Esophagus (tissue), 2 donors: ENCODE results near the gene ZMYM4. TPM values are rescaled to one million over a fixed set of nuclear protein-coding genes. Genes with fewer than 3 reads are reported as not detected.

Source experiments
- H3K27ac ChIP-seq, 2 donors: one replicate each; pipeline ENCODE4 v1.5.1; 2013; ENCODE audit warnings: low read depth in 2 of 2, mild to moderate bottlenecking in 2 of 2, inconsistent platforms in 1 of 2, low read length in 1 of 2, moderate library complexity in 1 of 2
- H3K27me3 ChIP-seq, 2 donors: one replicate each; pipeline ENCODE4 v1.6.1; 2013; ENCODE audit warnings: low read length in 2 of 2, control low read depth in 1 of 2, mild to moderate bottlenecking in 1 of 2; ENCODE audit not compliant: insufficient read depth in 2 of 2, control insufficient read depth in 1 of 2
- H3K36me3 ChIP-seq, 2 donors: one replicate each; pipeline ENCODE4 v1.6.1; 2013; ENCODE audit warnings: low read length in 1 of 2; ENCODE audit not compliant: control insufficient read depth in 2 of 2, insufficient read depth in 2 of 2
- H3K4me1 ChIP-seq, 2 donors: one replicate each; pipeline ENCODE4 v1.6.1; 2013; ENCODE audit warnings: low read length in 1 of 2; ENCODE audit not compliant: control insufficient read depth in 2 of 2, insufficient read depth in 2 of 2
- H3K4me3 ChIP-seq, 2 donors: one replicate each; pipeline ENCODE4 v1.5.1; 2013; ENCODE audit warnings: low read length in 2 of 2, mild to moderate bottlenecking in 2 of 2, low read depth in 1 of 2, moderate library complexity in 1 of 2
- H3K9me3 ChIP-seq, 2 donors: one replicate each; pipeline ENCODE4 v1.6.1; 2013; ENCODE audit warnings: mild to moderate bottlenecking in 2 of 2, low read depth in 1 of 2, low read length in 1 of 2, moderate library complexity in 1 of 2; ENCODE audit not compliant: control insufficient read depth in 2 of 2, insufficient read depth in 1 of 2
- WGBS, 2 donors: extraction: QIAGEN DNeasy Blood & Tissue Kit; methylation state at CpG; one replicate each; pipeline ENCODE4 v1.1.7; 2013; 5-methylcytosine and 5-hydroxymethylcytosine counted together
- polyA plus RNA-seq, 2 donors: library from polyadenylated mRNA; stranded (reverse); fragments of 200-250 nt; gene quantifications; one replicate each; pipeline ENCODE4 v1.2.3, GENCODE V29; 2013
- donor health status: healthy with polysubstance abuse.
- donor health status: Bipolar disorder and iron deficiency.

The ZMYM4 gene
- polyA plus RNA-seq, 2 donors = 6.1 to 9.0 TPM

- H3K9me3 ChIP-seq = no peaks in the 10 kb centered on the region
- no peaks in the 10 kb centered on the region for H3K4me1 ChIP-seq
- no peak overlapping the region for H3K4me3 ChIP-seq
- 83 to 84% methylated on average over 9 of the region's 9 CpGs for WGBS, 2 donors
- no peaks in the 10 kb centered on the region for H3K27me3 ChIP-seq
- no peaks in the 10 kb centered on the region for H3K36me3 ChIP-seq
- H3K27ac ChIP-seq = no peak overlapping the region
Measured at GRCh38 chr1:35287807-35288640, 19.5 kb downstream of the ZMYM4 start.

- Histone ChIP-seq H3K4me3 (no peak overlapping the region), H3K9me3 (no peaks in the 10 kb centered on the region), H3K4me1 (no peaks in the 10 kb centered on the region), H3K27ac (no peak overlapping the region), H3K36me3 (no peaks in the 10 kb centered on the region), H3K27me3 (no peaks in the 10 kb centered on the region)
Measured at GRCh38 chr1:35288761-35289160, 20.3 kb downstream of the ZMYM4 start.

DNA sequence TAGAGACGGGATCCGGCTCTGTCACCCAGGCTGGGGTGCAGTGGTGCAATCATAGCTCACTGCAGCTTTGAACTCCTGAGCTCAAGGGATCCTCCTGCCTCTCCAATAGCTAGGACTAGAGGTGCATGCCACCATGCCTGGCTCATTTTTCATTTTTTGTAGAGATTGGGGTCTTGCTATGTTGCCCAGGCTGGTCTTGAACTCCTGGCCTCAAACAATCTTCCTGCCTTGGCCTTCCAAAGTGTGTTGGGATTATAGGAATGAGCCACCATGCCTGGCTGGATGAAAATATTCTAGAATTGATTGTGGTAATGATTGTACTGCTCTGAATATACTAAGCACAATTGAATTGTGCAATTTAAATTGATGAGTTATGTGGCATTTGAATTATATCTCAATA, 21.9 kb downstream of the ZMYM4 start:
- H3K27ac ChIP-seq = no peak overlapping the region
- H3K4me1 ChIP-seq = no peaks in the 10 kb centered on the region
- H3K36me3 ChIP-seq = no peaks in the 10 kb centered on the region
- H3K27me3 ChIP-seq = no peaks in the 10 kb centered on the region
- no peaks in the 10 kb centered on the region for H3K9me3 ChIP-seq
- H3K4me3 ChIP-seq = no peak overlapping the region
- 85 to 95% methylated on average over 2 of the region's 2 CpGs for WGBS, 2 donors

DNA sequence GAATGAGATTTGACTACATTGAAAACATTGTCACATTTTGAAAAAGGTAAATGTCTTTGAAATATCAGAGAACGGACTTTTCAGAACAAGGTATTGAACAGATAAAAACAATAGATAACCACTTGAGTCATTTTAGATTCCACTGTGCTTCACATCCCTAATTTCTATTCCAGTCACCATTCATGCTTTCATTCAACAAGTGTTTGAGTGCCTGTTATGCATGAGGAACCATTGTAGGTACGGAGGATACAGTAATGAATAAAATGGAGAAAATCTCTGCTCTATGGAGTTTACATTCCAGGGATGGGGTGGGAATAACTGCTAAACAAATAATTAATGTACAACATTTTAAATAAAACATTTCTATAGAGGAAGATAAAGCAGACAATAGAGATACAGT, 26.3 kb downstream of the ZMYM4 start:
- H3K4me3 ChIP-seq = no peak overlapping the region
- no peaks in the 10 kb centered on the region for H3K27me3 ChIP-seq
- H3K4me1 ChIP-seq = no peaks in the 10 kb centered on the region
- 93 to 99% methylated on average over 2 of the region's 2 CpGs for WGBS, 2 donors
- no peaks in the 10 kb centered on the region for H3K36me3 ChIP-seq
- no peak overlapping the region for H3K27ac ChIP-seq
- no peaks in the 10 kb centered on the region for H3K9me3 ChIP-seq

DNA sequence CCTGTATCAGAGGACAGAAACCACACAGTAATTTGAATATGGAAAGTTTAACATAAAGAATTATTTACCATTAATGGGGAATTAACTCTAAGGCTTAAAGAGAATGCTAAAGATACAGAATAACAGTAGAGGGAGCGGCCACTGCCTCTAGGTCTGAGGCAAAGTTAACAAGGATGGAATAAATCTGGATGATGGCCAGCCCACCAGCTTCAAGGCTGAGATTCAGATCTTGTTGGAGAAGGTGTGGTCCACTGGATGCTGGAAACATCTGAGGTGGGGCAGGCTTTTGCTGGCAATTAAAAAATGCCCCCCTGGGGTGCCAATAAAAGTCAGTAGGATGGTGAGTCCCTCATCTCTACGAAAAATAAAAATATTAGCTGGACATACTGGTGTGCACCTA, 29.4 kb downstream of the ZMYM4 start:
- no peaks in the 10 kb centered on the region for H3K27me3 ChIP-seq
- H3K4me3 ChIP-seq = no peak overlapping the region
- H3K4me1 ChIP-seq = no peaks in the 10 kb centered on the region
- no peak overlapping the region for H3K27ac ChIP-seq
- WGBS, 2 donors = 68 to 79% methylated on average over 2 of the region's 2 CpGs
- H3K9me3 ChIP-seq = no peaks in the 10 kb centered on the region
- H3K36me3 ChIP-seq = no peaks in the 10 kb centered on the region

DNA sequence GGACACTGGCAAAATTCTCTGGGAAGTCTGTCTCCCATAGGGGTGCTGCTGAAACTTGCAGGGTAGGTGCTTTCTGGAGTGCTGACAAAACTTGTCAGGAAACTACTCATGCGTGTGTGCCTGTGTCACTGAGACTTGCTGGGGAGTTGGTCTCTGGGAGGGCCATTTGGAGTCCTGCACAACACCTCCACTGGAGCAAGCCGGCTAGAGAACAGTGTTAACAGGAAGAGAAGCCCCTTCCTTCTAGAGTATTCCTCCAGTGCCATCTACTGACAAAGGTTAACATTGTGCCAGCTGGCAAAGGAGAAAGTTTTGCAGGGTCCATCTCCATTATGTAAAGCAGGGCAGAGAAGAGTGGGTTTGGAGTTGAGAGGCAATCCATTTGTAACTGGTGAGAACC, 30.0 kb downstream of the ZMYM4 start:
- Histone ChIP-seq H3K36me3 (no peaks in the 10 kb centered on the region), H3K27ac (no peak overlapping the region), H3K4me3 (no peak overlapping the region), H3K4me1 (no peaks in the 10 kb centered on the region), H3K27me3 (no peaks in the 10 kb centered on the region), H3K9me3 (no peaks in the 10 kb centered on the region)
- 13 to 29% methylated on average over 2 of the region's 2 CpGs for WGBS, 2 donors

DNA sequence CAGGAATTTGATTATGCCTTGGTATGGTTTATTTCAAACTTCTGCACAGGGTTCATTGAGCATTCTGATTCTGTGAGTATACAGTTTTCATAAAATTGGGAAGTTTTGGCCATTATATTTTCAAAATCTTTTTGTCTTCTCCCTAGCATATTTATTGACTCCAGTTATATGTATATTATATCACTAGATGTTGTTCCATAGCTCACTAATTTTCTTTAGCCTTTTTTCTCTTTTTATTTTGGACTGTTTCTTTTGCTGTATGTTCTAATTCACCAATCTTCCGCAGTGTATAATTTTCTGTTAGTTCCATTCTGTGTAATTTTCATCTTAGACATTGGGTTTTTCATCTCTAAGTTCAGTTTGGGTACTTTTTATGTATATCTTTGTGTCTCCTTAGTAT, 31.9 kb downstream of the ZMYM4 start:
- H3K27me3 ChIP-seq = no peaks in the 10 kb centered on the region
- H3K4me1 ChIP-seq = no peaks in the 10 kb centered on the region
- H3K36me3 ChIP-seq = no peaks in the 10 kb centered on the region
- H3K27ac ChIP-seq = no peak overlapping the region
- H3K4me3 ChIP-seq = no peak overlapping the region
- WGBS, 2 donors = 95 to 98% methylated on average over 1 of the region's 1 CpG
- no peaks in the 10 kb centered on the region for H3K9me3 ChIP-seq

DNA sequence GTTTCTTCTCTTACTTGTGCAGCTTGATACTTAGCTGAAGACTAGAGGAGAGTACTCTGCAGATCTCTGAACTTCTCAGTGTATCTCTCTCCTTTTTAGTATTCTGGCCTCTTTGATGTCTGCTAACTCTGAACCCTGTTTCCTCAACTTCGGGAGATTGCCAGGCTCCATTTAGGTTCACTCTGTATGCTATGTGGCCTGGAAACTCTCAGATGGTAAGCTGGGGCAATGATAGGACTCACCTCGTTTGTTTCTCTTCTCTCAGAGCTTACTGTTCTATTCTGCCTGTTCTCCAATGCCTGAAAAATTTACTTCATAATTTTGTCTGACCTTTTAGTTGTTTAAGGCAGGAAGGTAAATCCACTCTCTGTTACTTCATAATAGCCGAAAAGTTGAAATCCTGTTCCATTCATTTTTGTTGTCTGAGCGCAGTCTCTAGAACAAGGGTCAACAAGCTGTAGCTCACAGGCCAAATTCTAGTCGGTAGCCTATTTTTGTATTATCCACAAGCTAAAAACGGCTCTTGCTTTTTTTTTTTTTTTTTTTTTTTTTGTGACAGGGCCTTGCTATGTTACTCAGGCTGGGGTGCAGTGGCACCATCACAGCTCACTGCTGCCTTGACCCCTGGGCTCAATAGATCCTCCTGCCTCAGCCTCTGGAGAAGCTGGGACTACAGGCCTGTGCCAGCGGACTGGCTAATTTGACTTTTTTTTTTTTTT, 33.3 kb downstream of the ZMYM4 start:
- no peaks in the 10 kb centered on the region for H3K9me3 ChIP-seq
- H3K27ac ChIP-seq = no peak overlapping the region
- H3K27me3 ChIP-seq = no peaks in the 10 kb centered on the region
- no peaks in the 10 kb centered on the region for H3K4me1 ChIP-seq
- H3K36me3 ChIP-seq = no peaks in the 10 kb centered on the region
- H3K4me3 ChIP-seq = no peak overlapping the region
- WGBS, 2 donors = 68 to 78% methylated on average over 7 of the region's 7 CpGs

DNA sequence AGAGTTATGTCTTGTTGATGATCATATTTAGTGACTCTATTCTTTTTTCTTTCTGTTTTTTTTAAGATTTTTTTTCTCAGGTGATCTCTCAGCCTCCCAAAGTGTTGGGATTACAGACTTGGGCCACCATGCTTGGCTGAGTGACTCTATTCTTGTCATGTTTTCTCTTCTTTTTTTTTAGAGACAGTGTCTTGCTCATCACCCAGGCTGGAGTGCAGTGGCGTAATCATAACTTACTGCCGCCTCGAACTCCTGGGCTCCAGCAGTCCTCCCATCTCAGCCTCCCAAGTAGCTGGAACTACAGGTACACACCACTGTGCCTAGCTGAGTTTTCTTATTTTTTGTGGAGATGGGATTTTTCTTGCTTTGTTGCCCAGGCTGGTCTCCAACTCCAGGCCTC, 36.9 kb downstream of the ZMYM4 start:
- Histone ChIP-seq H3K27me3 (no peaks in the 10 kb centered on the region), H3K4me3 (no peak overlapping the region), H3K27ac (no peak overlapping the region), H3K4me1 (no peaks in the 10 kb centered on the region), H3K36me3 (no peaks in the 10 kb centered on the region), H3K9me3 (no peaks in the 10 kb centered on the region)
- WGBS, 2 donors = 97 to 98% methylated on average over 3 of the region's 3 CpGs

- peaks cover 0 to 2% of the 10 kb centered on the region in 2 donors for H3K4me1 ChIP-seq
- no peak overlapping the region for H3K4me3 ChIP-seq
- no peak overlapping the region for H3K27ac ChIP-seq
- H3K27me3 ChIP-seq = no peaks in the 10 kb centered on the region
- peaks cover 0 to under 1% of the 10 kb centered on the region in 2 donors for H3K36me3 ChIP-seq
- whole genome bisulfite sequencing, 2 donors = 98 to 99% methylated on average over 3 of the region's 3 CpGs
- no peaks in the 10 kb centered on the region for H3K9me3 ChIP-seq
Measured at GRCh38 chr1:35315649-35316048, 47.1 kb downstream of the ZMYM4 start.
